NB4 (cell line): ENCODE measurements around the gene SHC2.

Source experiments
- CTCF ChIP-seq: IDR thresholded peaks from one replicate; pipeline ENCODE4 v1.5.1; 2012; ENCODE audit warnings: low read depth, low read length
- MAX ChIP-seq: IDR thresholded peaks from 2 replicates; pipeline ENCODE4 v1.6.1; 2011; ENCODE audit warnings: low read depth, low read length
- POLR2A ChIP-seq: IDR thresholded peaks from 2 replicates; pipeline ENCODE4 v1.6.1; 2011; ENCODE audit warnings: mild to moderate bottlenecking; ENCODE audit not compliant: insufficient read length; ENCODE audit errors: extremely low read depth

GRCh38 chr19:469833-470232 is 9.0 kb upstream of the SHC2 start:
- TF ChIP-seq CTCF (no peak), POLR2A (no peak), MAX (no peak)
